WTC11 (cell line): Measurements from ENCODE around the gene FGF1. TPM values are rescaled to one million over a fixed set of nuclear protein-coding genes. Genes with fewer than 3 reads are reported as not detected.

Experiments used
- ATAC-seq: fragments of 200-7000 bp; cut with Tn5 transposase; 2 replicates; pipeline ENCODE4 v1.10.0; 2021; ENCODE audit warnings: mild to moderate bottlenecking, moderate library complexity
- CTCF ChIA-PET: fragments of 300-600 bp; sonication (Branson Sonifier 250); formaldehyde crosslinking; loops from one replicate; lab custom pipeline; 2021; ENCODE audit warnings: antibody characterized with exemption; lab: Charles Lee
- POLR2A ChIA-PET: fragments of 350-600 bp; sonication (Branson Sonifier 250); formaldehyde crosslinking; loops from one replicate; lab custom pipeline; 2021; ENCODE audit warnings: antibody characterized with exemption; lab: Charles Lee
- DNase-seq: peaks from one replicate; pipeline ENCODE4 v3.0.0; 2021; ENCODE audit warnings: low spot score
- H3K27ac Mint-ChIP-seq: 2 replicates; pipeline ENCODE4 v1.8.0; 2021; ENCODE audit warnings: mixed read lengths
- H3K27me3 Mint-ChIP-seq: 2 replicates; pipeline ENCODE4 v1.8.0; 2021; ENCODE audit warnings: low read depth, mild to moderate bottlenecking, moderate library complexity, mixed read lengths
- H3K36me3 Mint-ChIP-seq: 2 replicates; pipeline ENCODE4 v1.8.0; 2021; ENCODE audit warnings: mixed read lengths
- H3K4me1 Mint-ChIP-seq: 2 replicates; pipeline ENCODE4 v1.8.0; 2022; ENCODE audit warnings: mixed read lengths
- H3K4me3 Mint-ChIP-seq: 2 replicates; pipeline ENCODE4 v1.8.0; 2021; ENCODE audit warnings: mild to moderate bottlenecking, moderate library complexity, mixed read lengths
- H3K9me3 Mint-ChIP-seq: 2 replicates; pipeline ENCODE4 v1.8.0; 2021; ENCODE audit warnings: mixed read lengths
- ARID4B ChIP-seq: sonication (generic); formaldehyde crosslinking; IDR thresholded peaks from 2 replicates; pipeline ENCODE4 v1.8.0; 2023; ENCODE audit warnings: missing genetic modification reagents, mild to moderate bottlenecking, borderline replicate concordance
- GTF2I ChIP-seq: fragments of 250-450 bp; sonication (Bioruptor Pico); conservative IDR thresholded peaks from 2 replicates; pipeline ENCODE4 v1.4.0; 2021; ENCODE audit warnings: mild to moderate bottlenecking
- JAZF1 ChIP-seq: fragments of 250-450 bp; sonication (Bioruptor Pico); IDR thresholded peaks from 2 replicates; pipeline ENCODE4 v1.9.0; 2021; ENCODE audit warnings: moderate library complexity, mild to moderate bottlenecking, inconsistent platforms
- JUN ChIP-seq: sonication (generic); formaldehyde crosslinking; IDR thresholded peaks from 2 replicates; pipeline ENCODE4 v1.8.0; 2023; ENCODE audit warnings: mild to moderate bottlenecking, missing genetic modification reagents
- NFYB ChIP-seq: sonication (generic); formaldehyde crosslinking; conservative IDR thresholded peaks from 2 replicates; pipeline ENCODE4 v1.8.0; 2022; ENCODE audit warnings: low read depth, missing genetic modification reagents
- RORB ChIP-seq: fragments of 250-450 bp; sonication (Bioruptor Pico); IDR thresholded peaks from 2 replicates; pipeline ENCODE4 v1.9.0; 2021; ENCODE audit warnings: mild to moderate bottlenecking
- STAT6 ChIP-seq: sonication (generic); formaldehyde crosslinking; conservative IDR thresholded peaks from 2 replicates; pipeline ENCODE4 v1.8.1; 2023; ENCODE audit warnings: mild to moderate bottlenecking, low read depth, missing genetic modification reagents, moderate library complexity
- ZNF425 ChIP-seq: fragments of 250-450 bp; sonication (Bioruptor Pico); conservative IDR thresholded peaks from 2 replicates; pipeline ENCODE4 v1.9.0; 2021; ENCODE audit warnings: mild to moderate bottlenecking
- ZNF532 ChIP-seq: fragments of 250-450 bp; sonication (Bioruptor Pico); IDR thresholded peaks from 2 replicates; pipeline ENCODE4 v1.9.0; 2021; ENCODE audit warnings: mild to moderate bottlenecking, borderline replicate concordance
- ZSCAN18 ChIP-seq: fragments of 250-450 bp; sonication (Bioruptor Pico); IDR thresholded peaks from 2 replicates; pipeline ENCODE4 v2.1.2; 2022; ENCODE audit warnings: mild to moderate bottlenecking, moderate library complexity
- total RNA-seq: library from RNA; stranded (reverse); gene quantifications from 3 replicates; pipeline ENCODE4 v1.2.3, GENCODE V29; 2021
- TF ChIP-seq, protein P1 (sequence below): sonication (generic); formaldehyde crosslinking; IDR thresholded peaks from 2 replicates; pipeline ENCODE4 v1.8.0; 2022; ENCODE audit warnings: mild to moderate bottlenecking, missing genetic modification reagents
- TF ChIP-seq, protein P2 (sequence below): sonication (generic); formaldehyde crosslinking; IDR thresholded peaks from 2 replicates; pipeline ENCODE4 v1.8.1; 2023; ENCODE audit warnings: mild to moderate bottlenecking, missing genetic modification reagents

Gene FGF1
- total RNA-seq, 1 experiment from 2014 or later, result 0.55 TPM

DNA sequence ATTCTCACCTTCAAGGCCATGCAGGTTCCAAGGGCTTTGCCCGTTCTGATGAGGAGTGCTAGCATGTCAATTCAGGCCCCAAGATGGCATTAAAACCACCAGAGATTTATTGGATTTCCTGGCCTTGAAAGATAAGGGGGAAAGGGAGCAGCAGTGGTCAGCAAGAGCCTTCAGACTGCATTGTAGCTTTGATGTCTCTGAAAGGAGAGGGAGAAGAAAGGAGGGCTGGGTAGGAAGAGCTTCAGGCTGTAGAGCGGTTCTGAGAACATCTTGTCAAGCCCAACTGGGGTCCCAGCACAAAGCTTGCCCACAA lies 41.8 kb upstream of the FGF1 start (continued):
- TF ChIP-seq, protein P1, sequence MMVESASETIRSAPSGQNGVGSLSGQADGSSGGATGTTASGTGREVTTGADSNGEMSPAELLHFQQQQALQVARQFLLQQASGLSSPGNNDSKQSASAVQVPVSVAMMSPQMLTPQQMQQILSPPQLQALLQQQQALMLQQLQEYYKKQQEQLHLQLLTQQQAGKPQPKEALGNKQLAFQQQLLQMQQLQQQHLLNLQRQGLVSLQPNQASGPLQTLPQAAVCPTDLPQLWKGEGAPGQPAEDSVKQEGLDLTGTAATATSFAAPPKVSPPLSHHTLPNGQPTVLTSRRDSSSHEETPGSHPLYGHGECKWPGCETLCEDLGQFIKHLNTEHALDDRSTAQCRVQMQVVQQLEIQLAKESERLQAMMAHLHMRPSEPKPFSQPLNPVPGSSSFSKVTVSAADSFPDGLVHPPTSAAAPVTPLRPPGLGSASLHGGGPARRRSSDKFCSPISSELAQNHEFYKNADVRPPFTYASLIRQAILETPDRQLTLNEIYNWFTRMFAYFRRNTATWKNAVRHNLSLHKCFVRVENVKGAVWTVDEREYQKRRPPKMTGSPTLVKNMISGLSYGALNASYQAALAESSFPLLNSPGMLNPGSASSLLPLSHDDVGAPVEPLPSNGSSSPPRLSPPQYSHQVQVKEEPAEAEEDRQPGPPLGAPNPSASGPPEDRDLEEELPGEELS, result no peak
- no peak for TF ChIP-seq ZSCAN18 (CRISPR knock-in tag)

DNA sequence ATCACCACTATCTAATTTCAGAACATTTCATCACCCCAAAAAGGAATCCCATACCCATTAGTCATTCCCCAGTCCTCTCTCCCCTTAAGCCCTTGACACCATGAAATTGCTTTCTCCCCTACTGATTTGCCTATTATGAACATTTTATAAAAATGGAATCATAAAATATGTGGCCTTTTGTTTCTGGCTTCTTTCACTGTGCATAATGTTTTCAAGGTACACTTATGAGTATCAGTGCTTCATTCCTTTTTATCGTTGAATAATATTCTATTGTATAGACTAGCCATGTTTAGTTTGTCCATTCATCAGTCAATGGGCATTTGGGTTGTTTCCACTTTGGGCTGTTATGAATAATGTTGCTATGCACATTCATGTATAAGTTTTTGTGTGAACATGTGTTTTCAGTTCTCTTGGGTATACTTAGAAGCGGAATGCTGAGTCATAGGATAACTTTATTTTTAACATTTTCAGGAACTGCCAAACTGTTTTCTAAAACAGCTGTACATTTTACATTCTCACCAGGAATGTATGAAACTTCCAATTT lies 40.4 kb upstream of the FGF1 start:
- ATAC-seq, result no peak
- Mint-ChIP-seq H3K9me3 (peaks cover 4% of the 10 kb centered on the region), H3K4me3 (no peak overlapping the region), H3K27me3 (no peaks in the 10 kb centered on the region), H3K27ac (no peak overlapping the region), H3K36me3 (peaks cover 12% of the 10 kb centered on the region), H3K4me1 (0 out of 2 replicates have a peak, but pooled peaks cover 4% of the 10 kb centered on the region)
- POLR2A ChIA-PET, result no interaction called here
- CTCF ChIA-PET, result interaction anchor here (1.8 kb wide), 1 partner anchor 8 kb away, joined by 7 read pairs; no protein-coding TSS in a partner anchor
- DNase-seq, result no peak
- TF ChIP-seq ZNF532 (no peak), ARID4B (CRISPR knock-in tag) (no peak), GTF2I (CRISPR knock-in tag) (no peak), RORB (CRISPR knock-in tag) (no peak), NFYB (CRISPR knock-in tag) (no peak), STAT6 (CRISPR knock-in tag) (no peak), ZNF425 (CRISPR knock-in tag) (no peak), JUN (CRISPR knock-in tag) (no peak), JAZF1 (CRISPR knock-in tag) (no peak)
- TF ChIP-seq, protein P2, sequence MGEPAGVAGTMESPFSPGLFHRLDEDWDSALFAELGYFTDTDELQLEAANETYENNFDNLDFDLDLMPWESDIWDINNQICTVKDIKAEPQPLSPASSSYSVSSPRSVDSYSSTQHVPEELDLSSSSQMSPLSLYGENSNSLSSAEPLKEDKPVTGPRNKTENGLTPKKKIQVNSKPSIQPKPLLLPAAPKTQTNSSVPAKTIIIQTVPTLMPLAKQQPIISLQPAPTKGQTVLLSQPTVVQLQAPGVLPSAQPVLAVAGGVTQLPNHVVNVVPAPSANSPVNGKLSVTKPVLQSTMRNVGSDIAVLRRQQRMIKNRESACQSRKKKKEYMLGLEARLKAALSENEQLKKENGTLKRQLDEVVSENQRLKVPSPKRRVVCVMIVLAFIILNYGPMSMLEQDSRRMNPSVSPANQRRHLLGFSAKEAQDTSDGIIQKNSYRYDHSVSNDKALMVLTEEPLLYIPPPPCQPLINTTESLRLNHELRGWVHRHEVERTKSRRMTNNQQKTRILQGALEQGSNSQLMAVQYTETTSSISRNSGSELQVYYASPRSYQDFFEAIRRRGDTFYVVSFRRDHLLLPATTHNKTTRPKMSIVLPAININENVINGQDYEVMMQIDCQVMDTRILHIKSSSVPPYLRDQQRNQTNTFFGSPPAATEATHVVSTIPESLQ (CRISPR knock-in tag), result no peak
